ENCODE data around the gene LLGL2.
"Not testable (repeated sequence)": the region's sequence is repeated elsewhere in the genome, so short reads cannot be mapped to it uniquely, and the experiment has no call there.

The LLGL2 gene

GRCh38 chr17:75590849-75591721 lies 65.6 kb downstream of the LLGL2 start:
- no peak for DNase-seq (ENCODE audit: low spot score)

DNA sequence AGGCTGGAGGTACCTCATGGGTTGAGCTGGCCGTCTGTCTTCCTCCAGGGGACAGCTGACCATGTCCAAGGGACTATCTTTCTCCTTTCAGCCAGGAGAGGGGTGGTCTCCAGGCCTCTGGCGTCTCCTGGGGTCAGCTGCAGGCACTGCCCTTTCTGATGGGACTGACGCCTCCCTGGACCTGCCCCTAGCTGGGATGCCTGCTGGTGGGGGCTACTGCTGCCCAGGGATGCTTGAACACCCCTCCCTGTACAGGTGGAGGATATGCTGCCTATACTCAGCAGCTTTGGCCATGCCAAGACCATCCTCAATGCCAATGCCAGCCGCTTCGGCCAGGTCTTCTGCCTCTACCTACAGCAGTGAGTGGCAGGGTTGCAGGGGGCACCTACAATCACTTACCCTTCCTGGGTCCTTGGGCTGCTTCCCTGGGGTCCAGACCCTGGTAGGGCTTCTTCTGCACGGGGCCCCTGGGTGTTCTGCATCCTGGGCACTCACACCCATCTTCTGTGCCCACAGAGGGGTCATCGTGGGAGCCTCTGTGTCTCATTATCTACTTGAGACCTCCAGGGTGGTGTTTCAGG lies 66.3 kb downstream of the LLGL2 start:
- no peak for DNase-seq (ENCODE audit: low spot score)

DNA sequence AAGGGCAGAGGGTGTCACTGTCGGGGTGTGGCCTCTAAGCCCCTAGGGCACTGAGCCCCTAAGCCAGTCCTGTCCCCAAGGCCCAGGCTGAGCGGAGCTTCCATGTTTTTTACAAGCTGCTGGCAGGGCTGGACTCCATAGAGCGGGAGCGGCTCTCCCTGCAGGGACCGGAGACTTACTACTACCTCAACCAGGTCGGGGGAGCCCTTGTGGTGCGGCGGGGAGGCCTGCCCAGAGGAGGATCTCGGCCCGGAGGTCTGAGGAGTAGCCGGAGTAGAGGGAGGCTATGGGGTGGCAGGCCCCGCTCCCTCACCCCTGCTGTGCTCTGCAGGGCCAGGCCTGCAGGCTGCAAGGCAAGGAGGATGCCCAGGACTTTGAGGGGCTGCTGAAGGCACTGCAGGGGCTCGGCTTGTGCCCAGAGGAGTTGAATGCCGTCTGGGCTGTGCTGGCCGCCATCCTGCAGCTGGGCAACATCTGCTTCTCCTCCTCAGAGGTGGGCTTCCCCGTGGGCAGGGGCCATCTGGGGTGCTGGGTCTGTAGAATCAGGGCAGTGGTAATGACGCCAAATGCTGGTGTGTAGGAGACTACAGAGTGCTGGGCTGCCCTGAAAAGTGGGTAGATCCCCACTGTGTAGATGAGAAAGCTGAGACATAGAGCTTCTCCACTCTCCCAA lies 67.0 kb downstream of the LLGL2 start:
- DNase-seq (ENCODE audit: low spot score): no peak

DNA sequence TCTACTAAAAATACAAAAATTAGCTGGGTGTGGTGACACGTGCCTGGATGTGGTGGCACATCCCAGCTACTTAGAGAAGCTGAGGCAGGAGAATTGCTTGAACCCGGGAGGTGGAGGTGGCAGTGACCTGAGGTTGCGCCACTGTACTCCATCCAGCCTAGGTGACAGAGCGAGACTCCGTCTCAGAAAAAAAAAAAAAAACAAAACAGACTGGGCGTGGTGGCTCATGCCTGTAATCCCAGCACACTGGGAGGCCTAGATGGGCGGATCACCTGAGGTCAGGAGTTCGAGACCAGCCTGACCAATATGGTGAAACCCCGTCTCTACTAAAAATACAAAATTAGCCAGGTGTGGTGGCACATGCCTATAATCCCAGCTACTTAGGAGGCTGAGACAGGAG lies 67.9 kb downstream of the LLGL2 start:
- DNase-seq (ENCODE audit: low spot score): not testable (repeated sequence)

- DNase-seq (ENCODE audit: low spot score): no peak
Observed at GRCh38 chr17:75594499-75595283, 69.2 kb downstream of the LLGL2 start.

DNA sequence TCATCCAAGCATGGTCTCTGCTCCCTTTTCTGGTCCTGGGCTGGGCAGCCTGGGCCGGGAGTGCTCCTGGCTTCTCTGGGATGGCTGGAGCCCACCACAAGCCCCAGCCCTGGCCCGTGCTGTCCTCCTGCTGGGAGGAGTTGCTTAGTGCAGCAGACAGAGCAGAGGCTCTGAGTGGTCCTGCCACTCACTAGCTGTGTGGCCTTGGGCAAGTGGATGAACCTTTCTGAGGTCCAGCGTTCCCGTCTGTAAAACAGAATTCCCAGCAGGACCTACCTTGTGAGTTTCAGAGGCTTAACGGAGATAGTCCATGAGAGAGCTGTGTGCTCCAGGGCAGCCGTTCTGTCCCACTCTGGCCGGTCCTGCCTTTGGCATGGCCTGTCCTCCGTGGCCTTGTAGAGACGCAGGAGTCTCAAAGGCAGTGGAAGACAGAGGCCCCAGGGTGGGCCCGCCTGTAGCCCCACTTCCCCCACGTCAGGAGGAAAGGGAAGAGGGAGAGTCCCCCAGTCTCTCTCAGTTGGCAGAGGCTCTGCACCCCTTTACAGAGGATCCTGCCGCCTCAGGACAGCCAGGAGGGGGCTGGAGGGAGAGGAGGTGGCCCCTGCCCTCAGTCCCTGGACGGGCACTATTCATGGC lies 69.9 kb downstream of the LLGL2 start:
- no peak for DNase-seq (ENCODE audit: low spot score)

DNA sequence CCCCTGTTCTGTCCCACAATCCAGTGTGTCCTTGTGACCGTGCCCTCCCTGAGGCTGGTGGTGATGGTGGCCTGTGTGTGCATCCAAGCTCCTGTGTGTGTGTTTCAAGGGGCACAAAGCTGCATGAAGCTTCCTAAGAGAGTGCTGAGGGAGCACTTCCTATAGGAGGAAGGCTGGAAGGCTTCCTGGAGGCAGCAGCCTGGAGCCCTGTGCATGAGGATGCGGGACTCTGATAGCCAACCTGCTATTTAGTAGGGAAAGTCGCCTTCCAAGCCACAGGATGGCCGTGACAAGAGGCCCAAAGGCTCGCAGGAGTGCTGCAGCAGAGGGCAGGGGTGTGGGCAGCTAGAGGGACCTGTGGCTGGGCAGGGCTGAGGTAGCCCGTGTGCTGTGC lies 70.4 kb downstream of the LLGL2 start:
- no peak for DNase-seq (ENCODE audit: low spot score)

DNA sequence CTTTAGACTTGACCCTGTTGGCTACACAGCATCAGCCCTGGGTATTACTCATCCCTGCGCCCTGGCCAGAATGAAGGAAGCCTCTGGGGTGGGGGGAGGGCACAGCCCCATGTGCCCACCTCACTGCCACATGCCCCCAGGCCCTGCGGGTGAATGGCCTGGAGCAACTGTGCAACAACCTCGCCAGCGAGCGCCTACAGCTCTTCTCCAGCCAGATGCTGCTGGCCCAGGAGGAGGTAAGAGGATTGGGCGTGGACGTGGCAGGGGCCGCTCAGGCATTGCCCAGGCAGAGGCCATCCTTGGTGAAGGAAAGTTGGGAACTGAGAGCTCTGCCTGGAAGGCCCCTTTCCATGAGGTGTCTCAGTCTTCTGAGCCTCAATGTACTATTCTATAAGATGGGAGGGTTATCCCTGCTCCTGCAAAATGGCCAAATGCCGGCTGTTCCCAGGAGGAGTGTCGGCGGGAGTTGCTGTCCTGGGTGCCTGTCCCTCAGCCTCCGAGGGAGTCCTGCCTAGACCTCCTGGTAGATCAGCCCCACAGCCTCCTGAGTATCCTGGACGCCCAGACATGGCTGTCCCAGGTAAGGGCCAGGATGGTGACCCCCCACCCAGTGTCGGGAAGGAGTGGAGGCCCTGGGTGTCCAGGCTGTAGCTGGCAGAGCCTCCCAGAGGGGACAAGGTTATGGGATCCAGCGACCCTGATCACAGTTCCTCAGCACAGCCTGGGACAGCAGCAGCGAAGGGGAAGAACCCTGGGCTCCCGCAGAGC lies 71.0 kb downstream of the LLGL2 start:
- DNase-seq (ENCODE audit: low spot score): no peak

DNA sequence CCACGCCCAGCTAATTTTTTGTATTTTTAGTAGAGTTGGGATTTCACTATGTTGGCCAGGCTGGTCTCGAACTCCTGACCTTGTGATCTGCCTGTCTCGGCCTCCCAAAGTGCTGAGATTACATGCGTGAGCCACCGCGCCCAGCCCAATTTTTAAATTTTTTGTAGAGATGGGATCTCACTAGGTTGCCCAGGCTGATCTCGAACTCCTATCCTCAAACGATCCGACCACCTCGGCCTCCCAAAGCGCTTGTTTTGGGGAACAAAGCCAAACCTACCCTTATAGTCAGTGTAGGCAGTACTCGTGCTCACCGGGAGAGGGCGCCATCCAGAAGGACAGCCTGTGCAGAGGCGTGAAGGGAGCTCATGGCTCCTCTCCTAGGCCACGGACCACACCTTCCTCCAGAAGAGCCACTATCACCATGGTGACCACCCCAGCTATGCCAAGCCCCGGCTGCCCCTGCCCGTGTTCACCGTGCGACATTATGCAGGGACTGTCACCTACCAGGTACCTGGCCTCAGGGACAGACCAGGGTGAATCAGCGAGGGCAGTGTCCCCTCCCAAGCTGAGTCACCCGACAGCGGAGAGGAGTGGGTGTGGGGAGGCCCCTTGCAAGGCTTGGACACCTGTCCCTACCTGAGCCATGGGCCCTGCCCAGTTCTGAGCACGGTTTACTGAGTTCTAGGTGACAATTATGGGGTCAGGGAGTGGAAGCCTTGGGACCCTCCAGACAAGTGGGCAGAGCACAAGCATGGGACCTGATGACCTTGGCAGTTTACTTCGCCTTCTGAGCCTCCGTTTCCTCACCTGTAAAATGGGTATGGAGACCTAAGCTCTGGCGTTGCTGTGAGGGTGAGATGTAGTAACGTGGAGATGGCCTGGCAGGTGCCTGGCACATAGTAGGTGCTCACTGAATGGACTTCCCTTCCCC lies 75.8 kb downstream of the LLGL2 start:
- peak; percentile 63 for DNase-seq (ENCODE audit: low spot score)

DNA sequence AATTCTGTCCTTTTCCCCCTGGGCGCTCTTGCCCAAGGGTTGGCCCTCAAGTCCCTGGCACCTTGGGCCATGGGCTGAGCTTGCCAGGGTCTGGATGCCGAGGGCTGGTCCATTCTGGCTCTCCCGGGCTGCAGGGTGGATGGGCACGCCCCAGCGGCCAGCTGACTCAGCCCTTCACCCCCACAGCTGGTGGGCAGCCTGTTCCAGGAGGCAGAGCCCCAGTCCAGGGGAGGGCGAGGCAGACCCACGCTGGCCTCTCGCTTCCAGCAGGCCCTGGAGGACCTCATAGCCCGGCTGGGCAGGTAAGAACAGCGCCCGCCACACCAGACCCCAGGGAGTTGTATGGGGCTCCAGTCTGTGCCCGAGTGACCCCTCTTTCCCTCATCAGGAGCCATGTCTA lies 77.1 kb downstream of the LLGL2 start:
- no peak for DNase-seq (ENCODE audit: low spot score)

DNA sequence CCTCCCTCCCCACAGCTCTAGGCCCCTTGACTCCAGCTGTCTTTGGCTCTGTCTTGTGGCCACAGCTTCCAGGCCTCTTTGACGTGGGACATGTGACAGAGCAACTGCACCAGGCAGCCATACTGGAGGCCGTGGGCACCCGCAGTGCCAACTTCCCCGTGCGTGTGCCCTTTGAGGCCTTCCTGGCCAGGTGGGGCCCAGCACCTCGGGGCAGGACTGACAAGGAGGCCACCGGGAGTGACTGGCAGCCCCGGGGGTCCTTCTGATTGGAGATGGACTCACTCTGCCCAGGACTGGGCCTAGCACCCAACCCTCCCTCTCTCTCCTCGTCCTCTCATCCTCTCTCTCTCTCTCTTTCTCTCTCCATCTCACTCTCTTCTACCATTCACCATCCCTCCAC lies 77.6 kb downstream of the LLGL2 start:
- DNase-seq (ENCODE audit: low spot score): no peak

GRCh38 chr17:75604034-75604695 lies 78.7 kb downstream of the LLGL2 start:
- DNase-seq (ENCODE audit: low spot score): no peak

DNA sequence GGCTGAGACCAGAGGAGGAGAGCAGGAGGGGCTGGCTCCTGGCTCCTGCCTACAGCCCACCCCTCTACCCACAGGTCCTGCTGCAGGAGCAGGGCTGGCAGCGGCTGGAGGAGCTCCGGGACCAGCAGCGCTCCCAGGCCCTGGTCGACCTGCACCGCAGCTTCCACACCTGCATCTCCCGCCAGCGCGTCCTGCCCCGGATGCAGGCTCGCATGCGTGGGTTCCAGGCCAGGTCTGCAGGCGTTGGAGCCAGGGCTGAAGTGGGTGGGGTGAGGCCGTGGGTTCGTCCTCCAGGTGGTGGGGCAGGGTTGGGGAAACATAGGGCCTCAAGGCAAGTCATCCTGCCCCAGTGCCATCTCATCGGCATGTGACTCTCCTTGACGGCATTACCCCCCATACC lies 80.3 kb downstream of the LLGL2 start:
- DNase-seq (ENCODE audit: low spot score): no peak

DNA sequence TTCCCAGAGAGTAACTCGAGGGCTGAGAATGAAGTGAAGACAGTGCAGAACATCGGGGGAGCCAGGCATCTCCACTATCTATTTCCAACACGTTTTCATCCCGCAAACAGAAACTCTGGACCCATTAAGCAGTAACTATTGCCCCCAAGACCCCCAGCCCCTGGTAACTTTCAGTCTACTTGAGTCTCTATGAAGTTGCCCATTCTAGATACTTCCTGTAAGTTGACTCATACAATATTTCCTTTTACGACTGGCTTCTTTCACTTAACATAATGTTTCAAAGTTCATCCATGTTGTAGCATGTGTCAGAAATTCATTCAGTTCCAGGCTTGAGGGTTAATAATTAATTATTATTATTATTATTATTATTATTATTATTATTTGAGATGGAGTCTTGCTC lies 81.6 kb downstream of the LLGL2 start:
- DNase-seq (ENCODE audit: low spot score): no peak

DNA sequence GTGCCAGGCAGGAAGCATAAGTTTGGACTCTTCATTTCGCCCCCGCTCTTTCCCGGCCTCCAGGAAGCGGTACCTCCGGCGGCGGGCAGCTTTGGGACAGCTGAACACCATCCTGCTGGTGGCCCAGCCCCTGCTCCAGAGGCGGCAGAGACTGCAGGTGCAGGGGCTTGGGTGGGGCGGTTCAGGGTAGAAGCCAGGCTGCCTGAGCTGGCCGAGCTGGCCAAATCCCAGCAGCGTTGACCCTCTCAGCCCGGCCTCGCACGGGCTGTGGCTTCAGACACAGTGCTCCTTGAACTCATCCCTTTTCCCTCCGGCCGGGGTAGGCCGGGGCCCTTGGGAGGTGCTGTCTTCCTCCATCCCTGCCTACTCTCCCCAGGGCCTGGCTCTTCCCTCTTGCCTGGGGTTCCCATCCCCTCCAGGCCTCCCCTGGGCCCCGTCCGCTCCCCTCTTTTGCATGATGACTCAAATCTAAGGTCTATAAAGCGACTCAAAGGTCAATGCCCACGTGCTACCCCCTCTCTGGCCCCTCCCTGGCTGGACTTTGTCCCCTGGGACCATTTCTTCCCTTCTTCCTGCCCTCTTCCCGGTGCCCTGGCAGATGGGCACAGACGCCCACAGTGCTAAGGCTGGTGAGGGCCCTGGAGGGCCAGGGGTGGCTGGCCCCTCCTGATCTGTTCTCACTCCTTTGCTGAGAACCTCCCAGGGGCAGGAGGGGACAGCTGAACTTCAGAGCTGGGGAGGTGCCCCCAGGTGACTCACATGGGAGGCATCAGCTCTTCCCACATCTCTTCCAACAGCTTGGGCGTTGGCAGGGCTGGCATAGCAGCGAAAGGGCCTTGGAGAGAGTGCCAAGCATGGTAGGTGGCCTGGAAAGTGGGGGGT lies 84.8 kb downstream of the LLGL2 start:
- DNase-seq (ENCODE audit: low spot score): no peak

DNA sequence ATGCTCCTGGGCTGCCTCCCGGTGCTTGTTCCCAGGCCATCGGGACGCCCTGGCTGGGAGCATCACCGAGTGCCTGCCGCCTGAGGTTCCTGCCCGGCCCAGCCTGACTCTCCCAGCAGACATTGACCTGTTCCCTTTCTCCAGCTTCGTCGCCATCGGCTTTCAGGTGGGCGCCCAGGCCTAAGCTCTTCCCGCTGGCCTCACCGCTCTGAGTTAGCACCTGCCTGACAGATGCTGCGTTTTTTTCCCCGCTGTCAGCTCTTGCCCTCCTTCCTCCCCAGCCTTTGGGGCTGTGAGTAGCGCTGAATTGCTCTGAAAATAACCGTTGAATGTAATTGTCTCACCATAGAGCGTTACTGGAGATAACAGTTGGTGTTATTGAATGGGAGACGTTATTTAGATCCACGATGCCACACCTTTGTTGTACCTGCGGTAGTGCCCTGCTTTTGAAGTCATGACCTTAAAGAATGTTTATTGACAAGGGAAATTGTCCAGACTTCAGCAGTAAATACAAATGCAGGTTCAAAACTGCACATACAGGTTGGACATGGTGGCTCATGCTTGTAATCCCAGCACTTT lies 86.4 kb downstream of the LLGL2 start:
- no peak for DNase-seq (ENCODE audit: low spot score)

DNA sequence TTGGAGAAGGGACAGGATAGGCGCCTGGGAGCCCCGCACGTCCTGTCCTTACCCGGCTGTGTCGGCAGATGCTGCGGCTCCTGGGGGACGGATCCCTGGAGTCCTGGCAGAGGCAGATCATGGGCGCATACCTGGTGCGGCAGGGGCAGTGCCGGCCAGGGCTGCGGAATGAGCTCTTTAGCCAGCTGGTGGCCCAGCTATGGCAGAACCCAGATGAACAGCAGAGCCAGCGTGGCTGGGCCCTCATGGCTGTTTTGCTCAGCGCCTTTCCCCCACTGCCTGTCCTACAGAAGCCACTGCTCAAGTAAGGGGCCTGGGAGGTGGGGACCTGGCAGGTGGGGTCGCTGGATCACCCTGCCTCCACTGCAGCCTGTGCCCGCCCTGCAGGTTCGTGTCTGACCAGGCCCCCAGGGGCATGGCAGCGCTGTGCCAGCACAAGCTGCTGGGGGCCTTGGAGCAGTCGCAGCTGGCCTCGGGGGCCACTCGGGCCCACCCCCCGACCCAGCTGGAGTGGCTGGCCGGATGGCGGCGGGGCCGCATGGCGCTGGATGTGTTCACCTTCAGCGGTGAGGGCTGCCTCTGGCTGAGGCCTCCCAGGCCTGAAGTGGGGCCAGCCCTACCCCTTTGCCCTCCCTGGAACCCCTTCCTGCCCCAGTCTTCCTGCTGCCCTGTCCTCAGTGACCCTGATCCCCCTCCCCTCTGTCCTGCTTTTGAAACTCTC lies 87.6 kb downstream of the LLGL2 start:
- DNase-seq (ENCODE audit: low spot score): no peak

Data from CD4-positive, alpha-beta T cell treated with Interleukin-2 at 100 ng/mL for 4 hours (primary cell).